Suprapubic skin (tissue), 4 donors: ENCODE results near the gene BANP. TPM values are rescaled to one million over a fixed set of nuclear protein-coding genes. Genes with fewer than 3 reads are reported as not detected.
"Not testable (repeated sequence)": the region's sequence is repeated elsewhere in the genome, so short reads cannot be mapped to it uniquely, and the experiment has no call there.

Experiments used
- DNase-seq, 2 donors: peaks; one replicate each; pipeline ENCODE4 v3.0.0-alpha.2; 2019; ENCODE audit warnings: low spot score in 2 of 2
- H3K27ac ChIP-seq: fragments of 200-600 bp; sonication (generic); one replicate; pipeline ENCODE4 v1.5.1; 2019
- H3K27me3 ChIP-seq: fragments of 200-600 bp; sonication (generic); one replicate; pipeline ENCODE4 v1.5.1; 2019
- H3K36me3 ChIP-seq: fragments of 200-600 bp; sonication (generic); one replicate; pipeline ENCODE4 v1.5.1; 2019
- H3K4me1 ChIP-seq: fragments of 200-600 bp; sonication (generic); one replicate; pipeline ENCODE4 v1.5.1; 2019
- H3K4me3 ChIP-seq: fragments of 200-600 bp; sonication (generic); one replicate; pipeline ENCODE4 v1.5.1; 2019; ENCODE audit warnings: mild to moderate bottlenecking
- H3K9me3 ChIP-seq: fragments of 200-600 bp; sonication (generic); one replicate; pipeline ENCODE4 v1.5.1; 2019
- CTCF ChIP-seq, 2 donors: fragments of 200-600 bp in 1 of 2; fragments of 450-650 bp in 1 of 2; sonication (generic) in 1 of 2; IDR thresholded peaks; one replicate each; pipeline ENCODE4 v1.5.1; 2016 to 2019; ENCODE audit warnings: antibody characterized with exemption in 2 of 2, mild to moderate bottlenecking in 1 of 2, moderate library complexity in 1 of 2
- EP300 ChIP-seq: sonication (generic); formaldehyde crosslinking; IDR thresholded peaks from one replicate; pipeline ENCODE4 v1.6.1; 2017; ENCODE audit warnings: antibody characterized with exemption
- POLR2A ChIP-seq, 2 donors: fragments of 450-650 bp; IDR thresholded peaks; one replicate each; pipeline ENCODE4 v1.6.1; 2017; ENCODE audit warnings: antibody characterized with exemption in 2 of 2, mild to moderate bottlenecking in 2 of 2, moderate library complexity in 2 of 2
- POLR2AphosphoS5 ChIP-seq, 3 donors: sonication (generic); formaldehyde crosslinking; IDR thresholded peaks; one replicate each; pipeline ENCODE4 v1.6.1; 2017; ENCODE audit warnings: antibody characterized with exemption in 3 of 3
- WGBS: methylation state at CpG from one replicate; pipeline ENCODE4 v1.1.5; 2018; 5-methylcytosine and 5-hydroxymethylcytosine counted together
- total RNA-seq, 4 donors: library from RNA; depleted of rRNA; stranded (reverse); fragments of >200 nt; gene quantifications; one replicate each; pipeline ENCODE4 v1.1.0, GENCODE V29; 2016

Gene BANP
- total RNA-seq, 4 donors from 2014 or later: 24.9 to 40.1 (median 26.5) TPM

DNA sequence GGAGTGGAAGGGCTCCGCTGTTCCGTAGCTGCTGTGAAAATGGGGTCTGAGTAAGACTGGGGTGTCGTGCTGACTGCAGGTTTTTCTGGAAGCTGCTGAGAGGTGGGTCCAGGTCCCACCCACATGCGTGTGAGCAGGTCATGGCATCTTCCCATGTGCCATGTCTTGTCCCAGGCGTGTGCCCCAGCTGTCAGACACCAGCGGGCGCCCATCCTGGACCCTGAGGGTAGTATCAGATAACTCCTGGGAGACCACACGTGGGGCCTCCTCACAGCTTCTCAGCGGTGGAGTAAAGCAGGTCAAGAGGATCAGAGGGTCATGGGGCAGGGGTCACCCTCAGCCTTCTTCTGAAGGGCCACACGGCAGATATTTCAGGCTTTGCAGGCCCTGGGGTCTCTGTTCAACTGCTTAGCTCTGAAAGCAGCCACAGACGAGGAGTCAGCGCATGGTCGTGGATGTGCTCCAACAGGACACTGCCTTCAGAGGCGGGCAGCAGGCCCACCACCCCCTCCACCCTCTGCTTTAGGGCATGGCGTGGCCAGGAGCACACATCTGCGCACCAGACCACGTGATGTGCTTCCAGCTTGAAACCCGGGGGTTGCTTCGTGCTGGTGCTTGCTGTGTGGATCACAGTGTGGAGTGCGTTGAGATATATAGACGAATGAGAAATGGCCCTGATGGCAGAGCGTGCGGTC is 68.7 kb downstream of the BANP start:
- TF ChIP-seq POLR2AphosphoS5 (IDR thresholded peaks at IDR 0.05): no peak
- TF ChIP-seq CTCF (IDR thresholded peaks at IDR 0.05): no peak
- TF ChIP-seq EP300: no peak
- TF ChIP-seq POLR2A (IDR thresholded peaks at IDR 0.05): no peak
- Histone ChIP-seq H3K9me3 (no peaks in the 10 kb centered on the region), H3K27ac (no peak overlapping the region), H3K36me3 (peaks cover 8% of the 10 kb centered on the region), H3K27me3 (no peaks in the 10 kb centered on the region), H3K4me3 (no peak overlapping the region), H3K4me1 (peaks cover 16% of the 10 kb centered on the region)
- WGBS: 81% methylated on average over 13 of the region's 23 CpGs
- no peak for DNase-seq

DNA sequence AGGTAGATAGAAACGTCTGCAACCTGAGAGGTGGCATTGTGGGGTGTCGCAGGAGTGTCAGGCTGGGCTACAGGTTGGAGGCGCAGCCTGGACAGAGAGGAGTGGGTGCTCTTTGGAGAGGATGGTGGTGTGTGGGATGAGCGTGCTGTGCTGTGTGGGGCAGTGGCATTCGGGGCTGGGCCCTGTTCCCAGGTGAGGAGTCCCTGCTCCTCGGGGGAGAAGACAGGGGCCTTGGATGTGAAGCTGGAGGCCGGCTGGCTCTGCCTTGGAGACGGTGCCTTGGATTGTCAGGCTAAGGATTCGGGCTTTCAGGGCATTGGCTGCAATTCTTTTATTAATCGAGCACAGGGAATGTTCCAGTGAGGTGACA is 69.3 kb downstream of the BANP start:
- H3K27me3 ChIP-seq: no peaks in the 10 kb centered on the region
- no peak overlapping the region for H3K27ac ChIP-seq
- H3K4me1 ChIP-seq: peaks cover 20% of the 10 kb centered on the region
- TF ChIP-seq POLR2A (IDR thresholded peaks at IDR 0.05): no peak
- no peak for TF ChIP-seq CTCF (IDR thresholded peaks at IDR 0.05)
- no peak for TF ChIP-seq EP300
- peaks cover 8% of the 10 kb centered on the region for H3K36me3 ChIP-seq
- no peaks in the 10 kb centered on the region for H3K9me3 ChIP-seq
- H3K4me3 ChIP-seq: no peak overlapping the region
- WGBS: 69% methylated on average over 7 of the region's 10 CpGs
- DNase-seq: no peak

DNA sequence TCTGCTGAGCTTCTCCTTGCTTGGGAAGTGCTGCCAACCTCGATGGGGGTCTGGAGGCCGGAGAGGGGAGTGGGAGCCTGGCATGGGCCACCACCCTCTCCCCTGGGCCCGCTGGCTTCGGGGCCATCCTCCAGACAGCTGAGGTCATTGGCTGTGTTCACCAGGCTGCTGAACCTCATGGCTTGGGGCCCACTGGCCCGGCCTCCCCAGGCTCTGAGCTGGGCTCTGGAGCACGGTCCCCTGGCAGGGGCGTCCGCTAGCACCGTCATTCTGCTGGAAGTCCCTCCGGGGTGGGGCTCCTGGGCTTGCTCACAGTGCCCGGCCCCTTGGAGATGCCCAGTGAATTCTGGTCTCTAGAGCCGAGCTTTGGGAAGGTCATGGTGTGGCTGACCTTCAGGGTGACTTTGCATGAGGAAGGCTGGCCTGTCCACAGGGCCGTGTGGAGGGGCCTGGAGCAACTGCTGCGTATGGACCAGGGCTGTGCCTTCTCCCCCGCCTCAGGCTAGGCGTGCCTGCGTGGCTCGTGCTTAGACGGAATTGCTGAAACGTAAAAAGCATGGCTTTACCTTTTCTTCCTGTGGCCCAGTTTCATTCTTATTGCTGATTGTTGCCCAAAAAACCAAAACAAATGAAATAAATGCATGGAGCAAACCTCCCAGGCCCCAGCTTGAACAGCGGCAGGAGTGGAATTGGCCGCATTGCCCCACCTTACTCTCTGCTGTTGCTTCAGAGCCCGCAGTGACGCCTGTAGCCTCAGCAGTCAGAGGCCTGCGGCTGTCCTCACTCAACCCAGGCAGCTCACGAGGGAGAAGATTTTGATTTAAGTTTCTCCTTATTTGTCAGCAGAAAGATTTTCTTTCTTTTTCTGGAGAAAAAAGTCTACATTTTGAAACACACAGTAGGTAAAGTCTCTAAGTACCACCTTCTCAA is 70.1 kb downstream of the BANP start:
- not testable (repeated sequence) for H3K9me3 ChIP-seq, DNase-seq, H3K36me3 ChIP-seq, H3K27me3 ChIP-seq, H3K4me3 ChIP-seq
- H3K27ac ChIP-seq: peak overlapping the region; percentile 45
- WGBS: 88% methylated on average over 13 of the region's 26 CpGs
- H3K4me1 ChIP-seq: peaks cover 22% of the 10 kb centered on the region

DNA sequence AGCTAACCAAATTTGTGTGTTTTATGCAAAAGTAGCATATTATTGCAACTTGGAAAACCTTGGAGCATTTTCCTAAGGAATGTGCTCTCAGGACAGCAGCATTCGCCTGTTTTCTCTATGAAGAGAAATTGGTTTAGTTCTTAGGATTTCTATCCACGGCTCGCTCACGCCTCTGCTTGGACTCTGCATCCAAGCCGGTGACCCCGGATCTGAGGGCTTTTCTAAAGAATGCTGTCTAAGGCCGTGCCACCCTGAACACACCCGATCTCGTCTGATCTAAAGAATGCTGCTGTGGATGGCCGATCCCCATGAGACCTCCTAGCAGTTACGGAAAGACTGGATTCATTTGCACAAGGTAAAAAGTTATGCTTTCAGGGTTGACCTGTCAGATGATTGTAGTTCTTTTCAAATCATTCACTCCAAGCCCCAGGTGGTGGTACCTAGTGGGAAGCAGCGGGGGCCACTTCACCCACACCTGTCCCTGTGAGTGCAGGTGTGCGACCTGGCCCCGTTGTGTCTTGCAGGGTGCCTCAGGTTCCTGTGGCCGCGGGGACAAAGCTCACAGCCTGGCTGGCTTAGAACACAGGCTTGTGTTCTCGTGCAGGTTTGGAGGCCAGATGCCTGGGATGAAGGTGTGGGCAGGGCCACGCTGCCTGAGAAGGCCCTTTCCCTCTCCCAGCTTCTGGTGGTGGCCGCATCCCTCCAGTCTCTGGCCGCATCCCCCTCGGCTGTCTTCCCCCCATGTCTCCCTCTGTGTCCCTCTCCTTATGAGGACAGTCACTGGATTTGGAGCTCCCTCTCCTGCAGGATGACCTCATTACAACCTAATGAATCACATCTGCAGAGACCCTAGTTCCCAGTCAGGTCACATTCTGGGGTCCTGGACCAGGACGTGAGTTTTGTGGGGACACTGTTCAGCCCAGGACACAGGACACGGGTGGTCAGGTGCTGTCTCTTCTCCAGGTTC is 71.1 kb downstream of the BANP start:
- no peak for DNase-seq
- TF ChIP-seq POLR2AphosphoS5 (IDR thresholded peaks at IDR 0.05): no peak
- TF ChIP-seq EP300: no peak
- Histone ChIP-seq H3K9me3 (no peaks in the 10 kb centered on the region), H3K4me3 (no peak overlapping the region), H3K27me3 (no peaks in the 10 kb centered on the region), H3K36me3 (peaks cover 13% of the 10 kb centered on the region), H3K4me1 (peaks cover 22% of the 10 kb centered on the region), H3K27ac (no peak overlapping the region)
- WGBS: 80% methylated on average over 20 of the region's 23 CpGs

DNA sequence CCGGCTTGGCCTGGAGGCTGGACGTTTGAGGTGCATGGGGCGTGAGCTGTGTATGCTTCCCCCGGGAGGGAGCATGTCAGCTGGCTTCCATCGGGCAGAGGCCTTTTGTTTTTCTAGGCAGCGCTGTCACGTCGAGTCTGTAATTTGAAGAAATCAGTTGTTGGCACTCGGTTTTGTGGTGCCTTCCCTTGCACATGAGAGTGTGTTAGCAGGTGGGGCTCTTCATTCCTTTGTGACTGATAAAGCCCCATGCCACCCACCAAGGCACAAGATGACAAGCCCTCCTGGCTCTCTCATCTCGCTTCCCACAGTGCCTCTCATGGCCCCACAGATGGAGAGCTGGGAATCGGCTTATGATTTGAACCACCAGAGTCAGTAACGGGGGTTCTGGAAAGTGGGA is 72.1 kb downstream of the BANP start:
- DNase-seq: no peak
- TF ChIP-seq CTCF (IDR thresholded peaks at IDR 0.05) (no peak), EP300 (no peak), POLR2A (IDR thresholded peaks at IDR 0.05) (no peak), POLR2AphosphoS5 (IDR thresholded peaks at IDR 0.05) (no peak)
- peaks cover 21% of the 10 kb centered on the region for H3K36me3 ChIP-seq
- H3K4me3 ChIP-seq: no peak overlapping the region
- no peaks in the 10 kb centered on the region for H3K27me3 ChIP-seq
- no peaks in the 10 kb centered on the region for H3K9me3 ChIP-seq
- H3K27ac ChIP-seq: no peak overlapping the region
- H3K4me1 ChIP-seq: peaks cover 22% of the 10 kb centered on the region
- WGBS: 86% methylated on average over 11 of the region's 12 CpGs
